Activated CD8-positive, alpha-beta memory T cell treated with anti-CD3 and anti-CD28 coated beads for 48 hours (primary cell): Measurements from ENCODE around the gene LYRM7.
A peak's percentile ranks its signal among the peaks of the same experiment; 100 is the strongest.
"Not testable (repeated sequence)": the region's sequence is repeated elsewhere in the genome, so short reads cannot be mapped to it uniquely, and the experiment has no call there.

Source experiments
- DNase-seq, 3 experiments: peaks; one replicate each; pipeline ENCODE4 v3.0.0-alpha.2; 2020; ENCODE audit warnings: low read depth in 2 of 3, low spot score in 2 of 3

LYRM7 gene

GRCh38 chr5:131171276-131171810 lies 599 bp downstream of the LYRM7 start:
- no peak for DNase-seq

- no peak for DNase-seq
Measured at GRCh38 chr5:131180407-131180806, 9.7 kb downstream of the LYRM7 start.

GRCh38 chr5:131182839-131183238 lies 12.1 kb downstream of the LYRM7 start:
- no peak for DNase-seq

GRCh38 chr5:131185523-131186104 lies 14.9 kb downstream of the LYRM7 start:
- no peak for DNase-seq

GRCh38 chr5:131186561-131187256 lies 16.0 kb downstream of the LYRM7 start:
- DNase-seq = no peak

- DNase-seq = no peak
Measured at GRCh38 chr5:131193106-131193505, 22.4 kb downstream of the LYRM7 start.

GRCh38 chr5:131193897-131194296 lies 23.2 kb downstream of the LYRM7 start:
- DNase-seq = not testable (repeated sequence)

- no peak for DNase-seq
Measured at GRCh38 chr5:131194725-131195124, 24.0 kb downstream of the LYRM7 start.

DNA sequence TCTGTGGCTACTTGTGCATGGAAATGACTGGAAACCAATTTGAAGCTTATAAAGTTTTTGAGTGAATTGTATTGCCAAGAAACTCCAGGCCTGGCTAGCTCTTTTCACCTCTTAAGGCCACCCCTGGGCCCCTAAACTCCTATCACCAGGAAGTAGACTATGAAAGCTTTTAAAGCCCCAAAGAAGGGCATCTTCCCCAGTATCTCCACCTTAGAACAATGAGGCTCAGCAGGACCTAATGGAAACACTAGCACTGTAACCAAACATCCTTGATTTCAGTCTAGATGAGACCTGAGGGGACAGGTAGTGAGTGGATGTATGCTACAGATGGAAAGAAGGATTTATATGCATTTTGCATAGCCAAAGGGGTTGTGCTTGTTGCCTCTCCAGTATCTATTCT lies 25.0 kb downstream of the LYRM7 start:
- no peak for DNase-seq

GRCh38 chr5:131196331-131196730 lies 25.6 kb downstream of the LYRM7 start:
- DNase-seq = no peak

DNA sequence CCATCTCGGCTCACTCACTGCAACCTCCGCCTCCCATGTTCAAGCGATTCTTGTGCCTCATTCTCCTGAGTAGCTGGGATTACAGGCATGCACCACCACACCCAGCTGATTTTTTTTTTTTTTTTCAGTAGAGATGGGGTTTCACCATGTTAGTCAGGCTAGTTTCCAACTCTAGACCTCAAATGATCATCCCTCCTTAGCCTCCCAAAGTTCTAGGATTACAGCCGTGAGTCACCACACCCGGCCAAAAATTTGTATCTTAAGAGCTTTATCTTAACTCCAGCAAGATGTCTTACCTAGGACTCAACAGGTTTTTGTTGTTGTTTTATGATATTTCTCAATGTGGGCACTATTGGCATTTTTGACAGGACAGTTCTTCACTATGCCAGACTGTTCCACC lies 27.9 kb downstream of the LYRM7 start:
- DNase-seq = no peak

DNA sequence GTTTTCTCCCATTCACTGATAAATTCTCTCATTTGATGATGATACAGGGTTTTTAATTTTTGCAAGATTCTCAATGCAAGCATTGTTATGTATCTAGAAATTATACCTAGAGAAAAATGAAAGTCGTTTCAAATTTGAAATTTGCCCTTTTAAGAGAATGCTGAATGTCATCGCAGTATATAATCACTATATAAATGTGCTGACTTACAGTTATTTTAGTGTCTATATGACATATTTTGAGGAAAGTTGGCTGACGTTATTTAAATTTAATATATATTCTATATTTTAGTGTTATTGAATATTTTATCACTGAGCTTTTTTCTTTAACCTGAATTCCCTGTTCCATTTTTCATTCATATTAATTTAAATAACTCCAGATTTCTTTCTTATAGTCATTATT lies 29.8 kb downstream of the LYRM7 start:
- no peak for DNase-seq

- no peak for DNase-seq
Measured at GRCh38 chr5:131204964-131205363, 34.2 kb downstream of the LYRM7 start.

DNA sequence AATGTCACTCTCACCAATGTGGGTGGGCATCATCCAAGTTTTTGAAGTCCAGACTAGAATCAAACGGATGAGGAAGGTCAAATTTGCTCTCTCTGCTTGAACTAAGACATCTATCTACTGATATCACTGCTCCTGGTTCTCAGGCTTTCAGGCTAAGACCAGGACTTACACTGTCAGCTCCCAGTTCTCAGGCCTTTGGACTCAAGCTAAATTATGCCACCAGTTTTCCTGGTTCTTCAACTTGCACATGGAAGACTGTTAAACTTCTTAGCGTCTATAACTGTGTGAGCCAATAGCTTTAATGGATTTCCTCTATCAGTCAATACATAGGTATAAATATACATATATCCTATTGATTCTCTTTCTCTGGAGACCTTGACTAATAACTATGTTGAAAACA lies 35.3 kb downstream of the LYRM7 start:
- DNase-seq = no peak

DNA sequence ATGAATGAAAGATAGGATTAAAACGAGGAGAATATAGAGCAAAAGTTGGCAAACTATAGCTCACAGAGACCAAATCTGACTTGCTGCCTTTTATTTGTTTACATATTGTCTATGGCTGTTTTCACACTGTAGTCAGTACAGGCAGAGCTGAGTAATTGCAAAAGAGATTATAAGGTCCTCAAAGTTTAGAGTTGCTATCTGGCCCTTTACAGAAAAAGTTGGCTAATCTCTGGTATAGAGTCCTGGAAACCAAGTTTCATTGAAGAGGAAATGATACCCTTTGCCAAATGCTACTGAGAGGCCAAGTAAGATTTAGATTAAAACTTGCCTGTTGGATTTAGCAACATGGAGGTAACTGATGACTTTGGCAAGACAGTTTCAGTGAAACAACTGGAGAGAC lies 36.0 kb downstream of the LYRM7 start:
- no peak for DNase-seq

- no peak for DNase-seq
Measured at GRCh38 chr5:131209175-131209505, 38.4 kb downstream of the LYRM7 start.

GRCh38 chr5:131209506-131210150 lies 38.9 kb downstream of the LYRM7 start:
- DNase-seq = peak in 1 of 3 experiments; percentile 6

DNA sequence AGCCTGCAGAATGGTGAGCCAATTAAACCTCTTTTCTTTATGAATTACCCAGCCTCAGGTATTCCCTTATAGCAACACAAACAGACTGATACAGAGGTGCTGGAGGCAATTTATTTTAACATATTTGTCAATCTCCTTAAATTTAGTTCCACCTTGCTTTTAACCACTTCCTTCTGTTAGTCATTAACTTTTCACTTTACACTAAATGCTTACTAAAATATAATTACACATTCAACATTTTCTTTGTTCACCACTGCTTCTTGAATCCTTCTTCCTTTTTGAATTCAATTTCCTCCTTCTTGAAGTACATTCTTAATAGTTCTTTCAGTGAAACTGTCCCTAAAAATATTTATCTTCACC lies 39.4 kb downstream of the LYRM7 start:
- DNase-seq = no peak

DNA sequence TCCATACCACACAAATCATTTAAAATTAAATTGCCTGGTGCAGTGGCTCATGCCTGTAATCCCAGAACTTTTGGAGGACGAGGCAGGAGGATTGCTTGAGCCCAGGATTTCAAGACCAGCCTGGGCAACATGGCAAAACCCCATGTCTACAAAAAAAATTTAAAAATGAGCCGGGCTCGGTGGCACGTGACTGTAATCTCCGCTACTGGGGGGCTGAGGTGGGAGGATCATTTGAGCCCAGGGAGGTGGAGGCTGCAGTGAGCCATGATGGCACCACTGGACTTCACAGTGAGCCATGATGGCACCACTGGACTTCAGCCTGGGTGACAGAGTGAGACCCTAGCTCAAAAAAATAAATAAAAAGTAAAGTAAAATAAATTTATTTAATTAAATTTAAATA lies 40.9 kb downstream of the LYRM7 start:
- DNase-seq = no peak

- DNase-seq = no peak
Measured at GRCh38 chr5:131212471-131213021, 41.8 kb downstream of the LYRM7 start.

GRCh38 chr5:131214609-131215227 lies 44.0 kb downstream of the LYRM7 start:
- DNase-seq = no peak

DNA sequence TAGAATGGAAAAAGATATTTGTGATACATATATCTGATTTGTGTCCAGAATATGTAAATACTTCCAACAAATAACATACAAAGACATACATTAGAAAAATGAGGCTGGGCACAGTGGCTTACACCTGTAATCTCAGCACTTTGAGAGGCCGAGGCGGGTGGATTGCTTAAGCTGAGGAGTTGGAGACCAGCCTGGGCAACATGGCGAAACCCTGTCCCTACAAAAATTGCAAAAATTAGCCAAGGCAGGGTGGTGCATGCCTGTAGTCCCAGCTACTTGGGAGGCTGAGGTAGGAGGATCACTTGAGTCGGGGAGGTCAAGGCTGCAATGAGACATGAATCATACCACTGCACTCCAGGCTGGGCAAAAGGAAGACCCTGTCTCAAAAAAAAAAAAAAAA lies 47.0 kb downstream of the LYRM7 start:
- no peak for DNase-seq
